Measurements from ENCODE around the gene CD151.

The CD151 gene

DNA sequence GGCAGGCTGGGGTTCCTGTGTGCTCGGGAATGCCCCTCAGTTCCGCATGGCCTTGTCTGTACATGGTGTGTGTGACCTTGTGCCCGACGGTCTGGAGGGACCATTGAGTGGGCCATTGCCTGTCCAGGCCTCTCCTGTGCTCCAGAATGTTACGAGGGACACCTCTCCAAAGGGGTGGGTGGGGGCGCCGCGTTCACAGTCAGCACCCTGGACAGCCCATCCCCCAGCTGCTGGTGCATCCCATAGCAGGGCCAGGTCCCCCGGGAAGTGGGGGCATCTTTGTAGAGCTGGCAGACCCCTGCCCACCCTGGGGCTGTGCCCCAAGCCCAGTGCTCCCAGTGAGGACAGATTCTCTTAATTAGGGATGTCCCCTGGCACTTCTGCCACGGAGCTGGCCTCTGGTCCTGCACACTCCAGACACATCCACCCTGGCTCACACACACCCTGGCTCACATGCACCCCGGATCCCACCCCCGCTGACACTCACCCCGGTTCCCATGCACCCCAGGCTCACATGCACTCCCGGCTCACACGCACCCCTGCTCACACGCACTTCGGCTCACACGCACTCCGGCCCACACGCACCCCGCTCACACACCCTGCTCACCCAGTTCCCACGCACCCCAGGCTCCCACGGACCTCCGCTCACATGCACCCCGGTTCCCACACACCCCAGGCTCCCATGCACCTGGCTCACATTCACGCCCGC, 25.5 kb downstream of the CD151 start:
- no peak for DNase-seq (ENCODE audit: low read depth)

DNA sequence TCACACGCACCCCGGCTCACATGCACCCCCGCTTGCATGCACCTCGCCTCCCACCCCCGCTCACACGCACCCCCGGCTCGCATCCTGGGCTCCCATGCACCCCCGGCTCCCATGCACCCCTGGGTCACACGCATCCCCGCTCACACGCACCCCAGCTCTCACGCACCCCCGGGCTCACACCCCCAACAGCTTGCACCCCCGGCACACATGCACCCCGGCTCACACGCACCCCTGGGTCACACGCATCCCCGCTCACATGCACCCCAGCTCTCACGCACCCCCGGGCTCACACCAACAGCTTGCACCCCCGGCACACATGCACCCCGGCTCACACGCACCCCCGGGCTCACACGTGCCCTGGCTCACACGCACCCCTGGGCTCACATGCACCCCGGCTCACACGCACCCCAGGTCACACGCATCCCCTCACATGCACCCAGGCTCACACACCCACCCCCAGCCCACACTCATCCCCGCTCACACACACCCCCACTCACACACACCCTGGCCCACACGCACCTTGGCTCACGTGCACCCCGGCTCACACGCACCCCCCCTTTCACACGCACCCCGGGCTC, 26.1 kb downstream of the CD151 start:
- DNase-seq (ENCODE audit: low read depth): no peak

DNA sequence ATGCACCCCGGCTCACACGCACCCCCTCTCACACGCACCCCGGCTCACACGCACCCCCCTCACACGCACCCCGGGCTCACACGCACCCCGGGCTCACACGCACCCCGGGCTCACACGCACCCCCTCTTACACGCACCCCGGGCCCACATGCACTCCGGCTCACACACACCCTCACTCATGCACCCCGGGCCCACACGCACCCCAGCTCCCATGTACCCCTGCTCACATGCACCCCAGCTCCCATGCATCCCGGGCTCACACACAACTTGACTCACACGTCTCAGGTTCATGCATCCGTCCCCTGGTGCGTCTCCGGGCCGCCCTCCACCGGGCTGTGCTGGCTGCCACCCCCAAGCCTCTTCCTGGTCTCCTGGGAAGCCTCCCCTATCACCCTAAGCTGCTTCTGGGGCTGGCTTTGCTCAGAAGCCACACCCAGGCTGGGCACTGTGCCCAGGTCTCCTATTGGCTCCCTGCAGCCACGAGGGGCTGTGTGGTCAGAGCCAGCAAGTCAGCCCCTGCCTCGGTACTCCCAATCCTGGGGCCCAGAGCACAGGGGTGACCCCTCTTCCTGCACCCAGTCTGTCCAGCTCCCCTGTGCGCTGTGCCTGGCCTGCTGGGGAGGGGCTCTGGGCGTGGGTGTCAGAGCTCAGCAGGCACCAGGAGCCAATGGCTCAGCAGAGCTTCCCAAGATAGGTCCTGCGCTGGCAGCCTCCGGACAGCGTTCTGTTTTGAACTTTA, 26.8 kb downstream of the CD151 start:
- DNase-seq (ENCODE audit: low read depth): peak; percentile 59

DNA sequence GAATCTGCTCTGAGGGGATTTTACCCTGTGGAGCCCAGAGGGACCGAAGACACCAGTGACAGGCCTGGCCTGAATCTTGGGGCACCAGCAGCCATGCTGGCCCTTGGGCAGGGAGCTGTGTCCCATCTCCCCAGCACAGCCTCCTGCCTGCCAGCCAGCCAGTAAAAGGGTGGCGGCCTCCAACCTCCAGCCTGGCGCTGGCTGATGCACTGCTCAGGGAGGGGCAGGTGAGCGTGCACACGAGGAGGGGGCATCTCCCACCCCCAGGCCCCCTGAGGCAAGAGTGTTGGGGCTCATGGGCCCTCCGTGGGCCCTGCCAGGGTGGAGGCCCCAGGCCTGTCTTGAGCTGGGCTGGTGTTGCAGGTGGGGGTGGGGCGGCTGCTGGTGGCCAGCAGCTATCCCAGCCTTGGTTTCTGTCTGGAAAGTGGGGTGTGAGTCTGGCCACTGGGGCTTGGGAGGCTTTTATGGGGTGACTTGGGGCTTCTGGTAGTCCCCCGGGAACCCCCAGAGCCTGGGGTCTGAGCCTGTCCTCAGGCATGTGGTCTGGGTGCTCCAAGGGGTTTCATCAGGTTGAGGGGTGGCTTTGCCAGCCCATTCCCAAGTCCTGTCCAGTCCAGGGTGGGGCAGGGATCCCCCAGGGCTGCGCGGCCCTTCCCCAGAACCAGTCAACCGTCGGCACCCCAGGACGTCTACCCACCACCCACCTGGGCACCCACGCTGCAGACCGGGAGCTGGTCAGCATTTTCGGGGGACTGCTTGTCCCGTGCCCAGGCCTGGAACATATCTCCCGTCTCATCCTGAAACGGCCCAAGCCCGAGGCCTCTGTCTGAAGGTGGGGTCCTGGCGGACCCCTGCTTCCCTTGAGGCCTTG, 27.7 kb downstream of the CD151 start:
- no peak for DNase-seq (ENCODE audit: low read depth)

GRCh38 chr11:861105-861479, 28.3 kb downstream of the CD151 start:
- DNase-seq (ENCODE audit: low read depth): no peak

GRCh38 chr11:862081-862661, 29.4 kb downstream of the CD151 start:
- DNase-seq (ENCODE audit: low read depth): no peak

DNA sequence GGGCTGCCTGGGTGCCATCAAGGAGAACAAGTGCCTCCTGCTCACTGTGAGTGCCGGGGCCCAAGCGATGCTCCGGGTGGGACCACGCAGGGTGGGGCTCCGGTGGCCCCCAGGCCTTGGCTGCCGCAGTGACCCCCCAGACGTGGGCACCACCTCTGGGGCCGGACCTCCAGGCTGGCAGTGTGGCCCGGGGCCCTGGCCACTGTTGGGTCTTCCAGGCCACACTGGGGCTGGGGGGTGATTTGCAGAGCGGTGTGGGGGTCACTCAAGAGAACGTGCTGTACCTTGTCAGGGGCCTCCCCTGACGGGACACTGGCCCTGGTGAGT, 29.9 kb downstream of the CD151 start:
- DNase-seq (ENCODE audit: low read depth): no peak

DNA sequence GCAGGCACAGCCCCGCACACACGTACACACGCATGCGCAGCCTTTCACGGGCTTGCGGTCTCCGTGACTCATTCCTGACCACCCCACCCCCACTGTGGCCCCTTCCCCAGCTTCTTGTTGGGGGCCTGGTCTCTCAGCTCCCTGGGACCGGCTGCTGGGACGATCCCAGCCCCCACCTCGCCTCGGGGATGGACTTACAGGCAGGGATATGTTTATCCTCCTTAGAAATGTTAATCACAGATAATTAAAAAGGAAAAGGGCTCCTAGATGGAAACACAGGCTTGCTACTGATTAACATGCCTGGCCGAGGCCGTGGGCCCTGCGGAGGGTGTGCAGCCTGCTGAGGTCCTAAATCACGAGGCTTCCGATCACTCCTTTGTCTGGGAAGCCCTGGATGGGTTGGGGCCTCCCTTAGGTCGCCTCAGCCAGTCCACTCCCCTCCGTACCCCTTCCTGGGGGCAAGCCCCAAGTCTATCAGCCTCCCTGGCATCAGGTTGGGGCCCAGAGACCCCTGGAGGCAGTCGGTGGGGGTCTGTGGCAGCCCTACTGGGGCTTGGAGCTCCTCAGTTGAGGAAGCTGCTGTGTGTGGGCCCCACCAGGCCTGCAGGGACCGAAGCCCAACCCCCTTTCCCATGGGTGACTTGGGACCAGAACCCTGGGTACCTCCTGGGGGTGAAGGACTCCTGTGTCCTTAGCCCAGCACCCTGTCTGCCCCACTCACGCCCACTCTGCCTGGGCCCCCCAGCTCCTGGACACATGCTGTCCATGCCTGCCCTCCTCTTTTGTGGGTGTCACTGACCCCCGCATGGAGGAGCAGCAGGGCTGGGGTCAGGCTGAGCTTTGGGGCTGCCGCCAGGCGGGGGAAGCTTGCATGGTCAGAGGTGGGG, 30.5 kb downstream of the CD151 start:
- no peak for DNase-seq (ENCODE audit: low read depth)

- DNase-seq (ENCODE audit: low read depth): no peak
Measured at GRCh38 chr11:863910-864827, 31.4 kb downstream of the CD151 start.

- DNase-seq (ENCODE audit: low read depth): no peak
Measured at GRCh38 chr11:864898-865297, 32.1 kb downstream of the CD151 start.

- DNase-seq (ENCODE audit: low read depth): no peak
Measured at GRCh38 chr11:865462-866430, 33.0 kb downstream of the CD151 start.

GRCh38 chr11:866481-866880, 33.7 kb downstream of the CD151 start:
- no peak for DNase-seq (ENCODE audit: low read depth)

- no peak for DNase-seq (ENCODE audit: low read depth)
Measured at GRCh38 chr11:867856-868358, 35.2 kb downstream of the CD151 start.

DNA sequence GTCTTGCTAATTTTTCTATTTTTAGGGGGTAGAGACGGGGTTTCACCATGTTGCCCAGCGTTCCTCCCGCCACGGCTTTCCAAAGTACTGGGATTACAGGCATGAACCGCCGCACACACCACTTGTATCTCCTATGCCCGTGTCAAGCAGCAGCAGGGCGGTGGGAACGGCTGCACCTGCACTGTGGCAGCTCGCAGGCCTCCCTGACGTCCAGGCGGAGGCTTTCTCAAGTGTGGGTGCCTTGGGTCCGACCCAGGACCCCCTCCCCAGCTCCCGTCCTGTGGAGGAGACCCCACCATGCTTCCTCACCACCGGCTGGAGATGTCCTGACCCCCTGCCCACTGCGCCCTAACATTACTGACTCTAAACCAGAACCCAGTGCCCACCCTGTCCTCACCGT, 35.6 kb downstream of the CD151 start:
- no peak for DNase-seq (ENCODE audit: low read depth)

DNA sequence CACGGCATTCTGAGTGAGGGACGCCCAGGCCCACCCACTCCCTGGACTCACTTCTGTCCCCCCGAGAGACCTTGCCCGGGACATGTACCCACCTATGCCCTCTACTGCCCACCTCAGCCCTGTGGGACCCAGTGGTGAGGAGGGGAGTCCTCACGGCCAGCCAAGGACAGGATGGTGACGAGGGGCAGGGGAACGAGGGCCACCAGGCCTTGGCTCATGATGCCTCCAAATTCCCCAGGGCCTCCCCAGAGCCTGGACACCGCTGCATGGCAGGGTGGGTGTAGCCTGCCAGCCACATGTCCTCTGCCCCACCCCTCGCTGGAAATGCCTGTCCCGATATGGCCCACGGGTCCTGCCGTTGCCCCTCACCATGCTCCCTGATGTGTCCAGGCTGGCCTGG, 36.0 kb downstream of the CD151 start:
- no peak for DNase-seq (ENCODE audit: low read depth)

GRCh38 chr11:869399-870126, 36.8 kb downstream of the CD151 start:
- DNase-seq (ENCODE audit: low read depth): no peak

DNA sequence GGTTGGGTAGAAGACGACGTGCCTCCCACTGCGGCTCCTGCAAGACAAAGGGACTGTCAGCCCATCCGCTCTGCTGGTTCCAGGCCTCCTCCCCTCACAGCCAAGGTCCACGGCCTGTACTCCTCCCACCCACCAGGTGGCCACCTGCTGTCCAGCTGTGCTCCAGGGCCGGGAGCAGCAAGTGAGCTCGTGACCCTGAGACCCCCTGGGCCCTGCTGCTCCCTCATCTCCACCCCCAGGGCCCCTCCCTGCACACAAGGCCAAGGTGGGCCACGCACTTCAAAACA, 37.3 kb downstream of the CD151 start:
- no peak for DNase-seq (ENCODE audit: low read depth)

DNA sequence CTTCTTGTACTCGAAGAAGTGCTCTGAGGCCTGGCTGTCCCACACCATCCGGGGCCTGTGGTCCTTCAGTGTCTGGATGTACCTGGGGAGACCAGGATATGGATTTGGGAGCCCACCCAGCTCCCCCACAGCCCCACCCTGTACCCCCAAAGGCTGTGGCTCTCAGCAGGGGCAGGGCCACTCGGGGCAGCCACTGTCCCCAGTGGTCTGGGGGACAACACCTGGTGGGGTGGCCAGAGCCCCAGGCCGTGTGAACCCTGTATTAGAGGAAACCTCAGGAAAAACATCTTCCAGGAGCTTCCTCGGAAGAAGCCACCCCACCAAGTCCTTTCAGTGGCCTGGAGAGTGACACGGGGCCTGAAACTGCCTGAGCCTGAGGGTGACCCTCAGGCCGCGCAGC, 37.7 kb downstream of the CD151 start:
- DNase-seq (ENCODE audit: low read depth): no peak
